Globus pallidus (tissue), 1 donor: ENCODE data around the gene BSG.
A peak's percentile ranks its signal among the peaks of the same experiment; 100 is the strongest.

Experiments used
- DNase-seq: peaks from one replicate; pipeline ENCODE4 v3.0.0-alpha.2; 2015; ENCODE audit warnings: low spot score

Gene BSG

DNA sequence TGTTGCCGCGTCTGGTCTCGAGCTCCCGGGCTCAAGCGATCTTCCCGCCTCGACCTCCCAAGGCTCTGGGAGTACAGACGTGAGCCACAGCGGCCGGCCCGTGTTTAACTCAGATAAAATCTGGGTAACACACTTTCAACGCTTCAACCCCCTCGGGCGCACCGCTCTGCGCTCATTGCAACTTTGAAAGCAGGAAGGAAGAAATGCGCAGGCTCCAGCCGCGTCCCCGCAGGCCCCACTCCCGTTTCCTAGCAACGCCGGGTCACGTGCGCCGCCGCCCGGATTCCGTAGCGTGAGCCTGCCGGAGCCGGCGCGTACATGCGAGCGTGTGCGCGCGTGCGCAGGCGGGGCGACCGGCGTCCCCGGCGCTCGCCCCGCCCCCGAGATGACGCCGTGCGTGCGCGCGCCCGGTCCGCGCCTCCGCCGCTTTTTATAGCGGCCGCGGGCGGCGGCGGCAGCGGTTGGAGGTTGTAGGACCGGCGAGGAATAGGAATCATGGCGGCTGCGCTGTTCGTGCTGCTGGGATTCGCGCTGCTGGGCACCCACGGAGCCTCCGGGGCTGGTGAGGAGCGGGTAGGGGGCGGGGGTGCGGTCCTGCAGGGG is at the start of gene BSG:
Gene BSG (plus strand): TSS at position 457 of the 603 bp plus-strand sequence. CDS start 39 bp downstream, at position 496.
- peak; percentile 96 for DNase-seq

GRCh38 chr19:522726-523125 is 49.7 kb upstream of the BSG start:
- no peak for DNase-seq

- no peak for DNase-seq
Observed at GRCh38 chr19:524062-524674, 48.2 kb upstream of the BSG start.

DNA sequence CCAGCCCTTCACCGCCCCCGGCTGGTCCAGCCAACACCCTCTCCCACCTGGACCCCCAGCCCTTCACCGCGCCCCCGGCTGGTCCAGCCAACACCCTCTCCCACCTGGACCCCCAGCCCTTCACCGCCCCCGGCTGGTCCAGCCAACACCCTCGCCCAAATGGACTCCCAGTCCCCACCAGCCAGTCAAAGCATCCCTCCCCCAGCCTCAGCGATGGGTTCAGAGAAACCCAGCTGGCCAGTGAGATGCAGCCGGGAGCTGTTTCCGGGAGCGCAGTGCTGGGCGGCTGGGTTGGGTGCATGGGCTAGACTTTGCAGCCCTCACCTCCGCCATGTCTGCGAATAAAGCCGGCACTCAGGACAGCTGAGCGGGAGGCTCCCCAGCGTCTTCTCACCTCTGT is 47.4 kb upstream of the BSG start:
- DNase-seq: no peak

DNA sequence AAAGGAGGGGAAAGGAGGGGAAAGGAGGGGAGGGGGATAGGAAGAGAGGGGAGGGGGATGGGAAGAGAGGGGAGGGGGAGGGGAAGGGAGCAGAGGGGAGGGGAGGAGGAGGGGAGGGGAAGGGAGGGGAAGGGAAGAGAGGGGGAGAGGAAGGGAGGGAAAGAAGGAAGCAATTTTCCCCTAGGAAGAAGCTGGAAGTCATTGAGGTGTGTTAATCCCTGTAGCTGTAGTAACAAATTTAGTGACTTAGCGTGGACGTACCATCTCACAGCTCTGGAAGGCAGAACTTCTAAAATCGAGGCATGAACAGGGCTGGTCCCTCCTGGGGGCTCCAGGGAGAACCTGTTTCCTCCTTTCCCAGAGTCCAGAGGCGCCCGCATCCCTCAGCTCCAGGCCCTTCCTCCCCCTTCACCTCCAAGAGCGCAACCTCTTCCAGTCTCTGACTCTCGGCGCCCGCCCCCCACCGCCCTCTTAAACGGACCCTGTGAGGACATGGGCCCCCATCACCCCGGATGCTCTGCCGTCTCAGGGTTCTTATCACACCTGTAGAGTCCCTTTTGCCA is 46.5 kb upstream of the BSG start:
- no peak for DNase-seq

- no peak for DNase-seq
Observed at GRCh38 chr19:530134-531008, 42.0 kb upstream of the BSG start.

- DNase-seq: peak; percentile 71
Observed at GRCh38 chr19:531009-531752, 41.2 kb upstream of the BSG start.

GRCh38 chr19:531753-532560 is 40.4 kb upstream of the BSG start, which contains the start of gene CDC34:
Gene CDC34 (plus strand): TSS chr19:531760. CDS start chr19:531932, 172 bp downstream.
- no peak for DNase-seq

- peak; percentile 82 for DNase-seq
Observed at GRCh38 chr19:532561-533363, 39.6 kb upstream of the BSG start.

GRCh38 chr19:533364-534058 is 38.9 kb upstream of the BSG start:
- no peak for DNase-seq

DNA sequence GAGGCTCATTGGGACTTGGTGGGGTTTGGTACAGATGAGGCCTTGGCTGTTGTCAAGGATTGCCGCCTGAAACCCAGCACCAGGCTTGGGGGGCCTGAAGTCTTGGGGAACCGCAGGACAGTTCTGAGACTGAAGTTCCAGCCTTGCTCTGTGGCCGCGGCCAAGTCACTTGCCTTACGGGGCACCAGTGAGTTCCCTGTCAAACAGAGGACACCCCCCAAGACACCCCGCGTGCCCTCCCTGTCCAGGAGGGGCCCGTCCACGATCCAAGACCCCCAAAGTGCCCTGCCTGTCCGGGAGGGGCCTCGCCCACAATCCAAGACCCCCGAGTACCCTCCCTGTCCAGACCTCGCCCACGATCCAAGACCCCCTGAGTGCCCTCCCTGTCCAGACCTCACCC is 38.3 kb upstream of the BSG start:
- DNase-seq: no peak

- DNase-seq: no peak
Observed at GRCh38 chr19:535017-535835, 37.2 kb upstream of the BSG start.

DNA sequence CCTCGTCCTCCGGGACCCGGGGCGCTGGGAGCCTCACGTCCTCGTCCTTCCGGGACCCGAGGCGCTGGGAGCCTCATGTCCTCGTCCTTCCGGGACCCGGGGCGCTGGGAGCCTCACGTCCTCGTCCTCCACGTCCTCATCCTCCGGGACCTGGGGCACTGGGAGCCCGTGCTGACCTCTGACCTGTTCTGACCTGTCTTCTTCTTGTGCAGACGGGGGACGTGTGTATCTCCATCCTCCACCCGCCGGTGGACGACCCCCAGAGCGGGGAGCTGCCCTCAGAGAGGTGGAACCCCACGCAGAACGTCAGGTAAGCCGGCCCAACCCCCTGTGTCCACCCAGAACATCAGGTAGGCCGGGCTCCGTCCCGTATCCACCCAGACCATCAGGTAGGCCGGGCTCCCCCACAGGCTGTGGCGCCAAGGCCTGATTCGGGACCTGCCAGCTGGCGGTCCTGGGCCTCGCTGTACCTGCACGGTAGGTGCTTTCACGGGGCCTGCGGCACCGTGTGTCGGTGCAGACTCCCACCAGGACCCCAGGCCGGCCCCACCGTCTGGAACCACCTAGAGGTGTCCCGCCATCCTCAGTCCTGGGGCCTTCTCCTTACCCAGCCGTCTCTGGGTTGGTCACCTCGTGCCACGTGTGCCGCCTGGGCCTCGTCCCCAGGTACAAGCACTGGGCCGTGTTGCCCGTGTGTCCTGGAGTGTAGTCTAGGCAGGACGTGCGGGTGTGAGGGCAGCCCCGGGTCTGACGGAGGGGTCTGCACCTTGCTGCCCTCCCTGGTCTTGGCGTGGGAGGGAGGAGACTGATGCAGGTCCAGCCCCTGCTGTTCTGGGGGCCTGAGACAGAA is 36.1 kb upstream of the BSG start:
- DNase-seq: no peak

- no peak for DNase-seq
Observed at GRCh38 chr19:536881-537404, 35.5 kb upstream of the BSG start.

DNA sequence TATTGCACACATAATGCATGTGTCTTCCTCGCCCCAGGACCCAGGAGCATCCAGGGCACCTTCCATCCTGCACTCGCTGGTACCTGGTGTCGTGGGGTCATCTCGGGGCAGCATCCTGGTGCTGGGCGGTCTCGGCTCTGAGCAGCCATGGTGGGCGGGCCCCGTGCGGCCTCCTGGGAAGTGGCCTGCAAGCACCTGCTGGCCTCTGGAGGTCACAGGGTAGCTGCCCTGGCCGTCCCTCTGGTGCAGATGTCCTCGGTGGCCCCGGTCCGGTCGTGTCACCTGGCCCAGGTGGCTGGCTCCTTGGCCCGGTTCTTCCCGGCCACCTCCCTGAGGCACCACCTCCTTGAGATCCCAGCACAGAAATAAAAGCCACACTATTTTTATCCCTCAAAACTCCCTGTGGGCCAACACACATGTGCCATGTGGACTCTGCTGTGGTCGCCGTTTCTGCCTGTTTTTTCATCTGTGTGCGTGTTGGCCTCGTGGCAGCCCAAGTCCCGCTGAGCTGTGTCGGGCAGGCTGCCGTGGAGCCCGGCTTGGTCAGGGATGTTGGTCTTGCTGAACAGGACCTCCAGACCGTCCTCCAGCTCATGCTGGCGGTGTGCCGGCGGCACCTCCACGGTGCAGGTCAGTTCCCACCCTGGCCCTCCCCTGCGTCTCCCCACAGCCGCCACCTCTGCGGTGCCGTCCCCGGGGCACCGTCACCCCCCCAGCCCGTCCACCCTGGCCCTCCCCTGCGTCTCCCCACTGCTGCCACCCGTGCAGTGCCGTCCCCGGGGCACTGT is 33.6 kb upstream of the BSG start:
- DNase-seq: no peak

GRCh38 chr19:539429-540030 is 32.9 kb upstream of the BSG start:
- no peak for DNase-seq
